ENCODE data around the gene SUGCT.

GRCh38 chr7:40621592-40621998, 486.8 kb downstream of the SUGCT start:
- TF ChIP-seq, protein P1, sequence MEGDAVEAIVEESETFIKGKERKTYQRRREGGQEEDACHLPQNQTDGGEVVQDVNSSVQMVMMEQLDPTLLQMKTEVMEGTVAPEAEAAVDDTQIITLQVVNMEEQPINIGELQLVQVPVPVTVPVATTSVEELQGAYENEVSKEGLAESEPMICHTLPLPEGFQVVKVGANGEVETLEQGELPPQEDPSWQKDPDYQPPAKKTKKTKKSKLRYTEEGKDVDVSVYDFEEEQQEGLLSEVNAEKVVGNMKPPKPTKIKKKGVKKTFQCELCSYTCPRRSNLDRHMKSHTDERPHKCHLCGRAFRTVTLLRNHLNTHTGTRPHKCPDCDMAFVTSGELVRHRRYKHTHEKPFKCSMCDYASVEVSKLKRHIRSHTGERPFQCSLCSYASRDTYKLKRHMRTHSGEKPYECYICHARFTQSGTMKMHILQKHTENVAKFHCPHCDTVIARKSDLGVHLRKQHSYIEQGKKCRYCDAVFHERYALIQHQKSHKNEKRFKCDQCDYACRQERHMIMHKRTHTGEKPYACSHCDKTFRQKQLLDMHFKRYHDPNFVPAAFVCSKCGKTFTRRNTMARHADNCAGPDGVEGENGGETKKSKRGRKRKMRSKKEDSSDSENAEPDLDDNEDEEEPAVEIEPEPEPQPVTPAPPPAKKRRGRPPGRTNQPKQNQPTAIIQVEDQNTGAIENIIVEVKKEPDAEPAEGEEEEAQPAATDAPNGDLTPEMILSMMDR (CRISPR knock-in tag; IDR thresholded peaks at IDR 0.05), result no peak
- no peak for TF ChIP-seq ZBTB21 (CRISPR knock-in tag; IDR thresholded peaks at IDR 0.05)
- no peak for TF ChIP-seq HNRNPL (IDR thresholded peaks at IDR 0.05; ENCODE audit: low read depth, low read length)
- TF ChIP-seq, protein P2, sequence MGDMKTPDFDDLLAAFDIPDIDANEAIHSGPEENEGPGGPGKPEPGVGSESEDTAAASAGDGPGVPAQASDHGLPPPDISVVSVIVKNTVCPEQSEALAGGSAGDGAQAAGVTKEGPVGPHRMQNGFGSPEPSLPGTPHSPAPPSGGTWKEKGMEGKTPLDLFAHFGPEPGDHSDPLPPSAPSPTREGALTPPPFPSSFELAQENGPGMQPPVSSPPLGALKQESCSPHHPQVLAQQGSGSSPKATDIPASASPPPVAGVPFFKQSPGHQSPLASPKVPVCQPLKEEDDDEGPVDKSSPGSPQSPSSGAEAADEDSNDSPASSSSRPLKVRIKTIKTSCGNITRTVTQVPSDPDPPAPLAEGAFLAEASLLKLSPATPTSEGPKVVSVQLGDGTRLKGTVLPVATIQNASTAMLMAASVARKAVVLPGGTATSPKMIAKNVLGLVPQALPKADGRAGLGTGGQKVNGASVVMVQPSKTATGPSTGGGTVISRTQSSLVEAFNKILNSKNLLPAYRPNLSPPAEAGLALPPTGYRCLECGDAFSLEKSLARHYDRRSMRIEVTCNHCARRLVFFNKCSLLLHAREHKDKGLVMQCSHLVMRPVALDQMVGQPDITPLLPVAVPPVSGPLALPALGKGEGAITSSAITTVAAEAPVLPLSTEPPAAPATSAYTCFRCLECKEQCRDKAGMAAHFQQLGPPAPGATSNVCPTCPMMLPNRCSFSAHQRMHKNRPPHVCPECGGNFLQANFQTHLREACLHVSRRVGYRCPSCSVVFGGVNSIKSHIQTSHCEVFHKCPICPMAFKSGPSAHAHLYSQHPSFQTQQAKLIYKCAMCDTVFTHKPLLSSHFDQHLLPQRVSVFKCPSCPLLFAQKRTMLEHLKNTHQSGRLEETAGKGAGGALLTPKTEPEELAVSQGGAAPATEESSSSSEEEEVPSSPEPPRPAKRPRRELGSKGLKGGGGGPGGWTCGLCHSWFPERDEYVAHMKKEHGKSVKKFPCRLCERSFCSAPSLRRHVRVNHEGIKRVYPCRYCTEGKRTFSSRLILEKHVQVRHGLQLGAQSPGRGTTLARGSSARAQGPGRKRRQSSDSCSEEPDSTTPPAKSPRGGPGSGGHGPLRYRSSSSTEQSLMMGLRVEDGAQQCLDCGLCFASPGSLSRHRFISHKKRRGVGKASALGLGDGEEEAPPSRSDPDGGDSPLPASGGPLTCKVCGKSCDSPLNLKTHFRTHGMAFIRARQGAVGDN (CRISPR knock-in tag; IDR thresholded peaks at IDR 0.05), result no peak
- no peak for TF ChIP-seq SMARCC2 (IDR thresholded peaks at IDR 0.05)
- TF ChIP-seq ZBTB43 (CRISPR knock-in tag; conservative IDR thresholded peaks at IDR 0.05), result no peak
- TF ChIP-seq KDM6A (CRISPR knock-in tag; IDR thresholded peaks at IDR 0.05; ENCODE audit: low read depth), result no peak
- no peak for TF ChIP-seq ZNF296 (CRISPR knock-in tag; conservative IDR thresholded peaks at IDR 0.05)
